Chondrocyte (in vitro differentiated cells): Measurements from ENCODE around the gene CHD9. TPM values are rescaled to one million over a fixed set of nuclear protein-coding genes. Genes with fewer than 3 reads are reported as not detected.
A peak's percentile ranks its signal among the peaks of the same experiment; 100 is the strongest.

Source experiments
- DNase-seq: peaks from one replicate; pipeline ENCODE4 v3.0.0; 2021; ENCODE audit warnings: mixed read lengths, low spot score
- H3K27ac Mint-ChIP-seq: one replicate; pipeline ENCODE4 v1.8.0; 2021; ENCODE audit warnings: mild to moderate bottlenecking, moderate library complexity, mixed read lengths; ENCODE audit not compliant: unreplicated experiment
- H3K27me3 Mint-ChIP-seq: 2 replicates; pipeline ENCODE4 v1.8.0; 2021; ENCODE audit warnings: low read depth, mixed read lengths
- H3K36me3 Mint-ChIP-seq: 2 replicates; pipeline ENCODE4 v1.8.0; 2021; ENCODE audit warnings: low read depth, mixed read lengths
- H3K4me1 Mint-ChIP-seq: 2 replicates; pipeline ENCODE4 v1.8.0; 2021; ENCODE audit warnings: low read depth, mild to moderate bottlenecking, mixed read lengths
- H3K4me3 Mint-ChIP-seq: one replicate; pipeline ENCODE4 v1.8.0; 2021; ENCODE audit warnings: mild to moderate bottlenecking, moderate library complexity, mixed read lengths; ENCODE audit not compliant: unreplicated experiment
- H3K9me3 Mint-ChIP-seq: 2 replicates; pipeline ENCODE4 v1.8.0; 2021; ENCODE audit warnings: low read depth, mixed read lengths
- total RNA-seq: library from RNA; stranded (reverse); gene quantifications from 3 replicates; pipeline ENCODE4 v1.2.1, GENCODE V29; 2021
- TF ChIP-seq, protein P1 (sequence below): fragments of 200-600 bp; sonication (generic); IDR thresholded peaks from 2 replicates; pipeline ENCODE4 v1.5.0; 2021; ENCODE audit warnings: antibody characterized with exemption, mild to moderate bottlenecking, moderate library complexity

Gene CHD9
- total RNA-seq, 1 donor from 2014 or later, result 72.7 TPM

- H3K27ac Mint-ChIP-seq, result peak overlapping the region; percentile 49
- TF ChIP-seq, protein P1, sequence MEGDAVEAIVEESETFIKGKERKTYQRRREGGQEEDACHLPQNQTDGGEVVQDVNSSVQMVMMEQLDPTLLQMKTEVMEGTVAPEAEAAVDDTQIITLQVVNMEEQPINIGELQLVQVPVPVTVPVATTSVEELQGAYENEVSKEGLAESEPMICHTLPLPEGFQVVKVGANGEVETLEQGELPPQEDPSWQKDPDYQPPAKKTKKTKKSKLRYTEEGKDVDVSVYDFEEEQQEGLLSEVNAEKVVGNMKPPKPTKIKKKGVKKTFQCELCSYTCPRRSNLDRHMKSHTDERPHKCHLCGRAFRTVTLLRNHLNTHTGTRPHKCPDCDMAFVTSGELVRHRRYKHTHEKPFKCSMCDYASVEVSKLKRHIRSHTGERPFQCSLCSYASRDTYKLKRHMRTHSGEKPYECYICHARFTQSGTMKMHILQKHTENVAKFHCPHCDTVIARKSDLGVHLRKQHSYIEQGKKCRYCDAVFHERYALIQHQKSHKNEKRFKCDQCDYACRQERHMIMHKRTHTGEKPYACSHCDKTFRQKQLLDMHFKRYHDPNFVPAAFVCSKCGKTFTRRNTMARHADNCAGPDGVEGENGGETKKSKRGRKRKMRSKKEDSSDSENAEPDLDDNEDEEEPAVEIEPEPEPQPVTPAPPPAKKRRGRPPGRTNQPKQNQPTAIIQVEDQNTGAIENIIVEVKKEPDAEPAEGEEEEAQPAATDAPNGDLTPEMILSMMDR, result no peak
- no peak for DNase-seq
- no peak overlapping the region for H3K4me3 Mint-ChIP-seq
- H3K27me3 Mint-ChIP-seq, result no peaks in the 10 kb centered on the region
- H3K4me1 Mint-ChIP-seq, result peaks cover 97% of the 10 kb centered on the region
- H3K36me3 Mint-ChIP-seq, result no peaks in the 10 kb centered on the region
- H3K9me3 Mint-ChIP-seq, result no peaks in the 10 kb centered on the region
Measured at GRCh38 chr16:53082509-53082908, 27.7 kb downstream of the CHD9 start.

DNA sequence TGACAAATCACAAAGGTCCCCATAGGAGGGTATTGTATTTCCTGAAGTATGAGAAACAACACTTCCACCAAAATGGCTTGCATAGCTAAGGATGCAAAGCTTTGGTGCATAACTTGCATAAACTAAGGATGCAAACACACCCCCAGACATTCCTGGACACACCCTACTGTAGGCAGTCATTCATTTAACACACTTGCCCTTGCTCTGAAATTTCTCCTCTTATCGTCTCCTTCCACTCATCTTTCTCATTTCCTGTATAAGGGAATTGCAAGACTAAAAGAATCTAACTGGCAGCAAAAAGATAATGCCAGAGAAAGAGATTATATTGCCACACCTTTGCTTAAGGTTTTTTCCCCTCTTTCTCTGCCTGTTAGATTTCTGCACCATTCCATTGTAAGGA lies 28.3 kb downstream of the CHD9 start:
- Mint-ChIP-seq H3K27ac (peak overlapping the region; percentile 49), H3K36me3 (no peaks in the 10 kb centered on the region), H3K27me3 (no peaks in the 10 kb centered on the region), H3K4me1 (peaks cover 92% of the 10 kb centered on the region), H3K4me3 (no peak overlapping the region), H3K9me3 (no peaks in the 10 kb centered on the region)
- TF ChIP-seq, protein P1, result no peak
- no peak for DNase-seq

GRCh38 chr16:53084141-53084541 lies 29.4 kb downstream of the CHD9 start:
- Mint-ChIP-seq H3K9me3 (no peaks in the 10 kb centered on the region), H3K27ac (no peak overlapping the region), H3K4me3 (no peak overlapping the region), H3K36me3 (no peaks in the 10 kb centered on the region), H3K4me1 (peaks cover 83% of the 10 kb centered on the region), H3K27me3 (no peaks in the 10 kb centered on the region)
- TF ChIP-seq, protein P1, result no peak
- no peak for DNase-seq

- Mint-ChIP-seq H3K4me3 (no peak overlapping the region), H3K4me1 (peaks cover 83% of the 10 kb centered on the region), H3K27ac (peak overlapping the region; percentile 72), H3K27me3 (no peaks in the 10 kb centered on the region), H3K9me3 (no peaks in the 10 kb centered on the region), H3K36me3 (no peaks in the 10 kb centered on the region)
- no peak for DNase-seq
- TF ChIP-seq, protein P1, result no peak
Measured at GRCh38 chr16:53084746-53085334, 30.0 kb downstream of the CHD9 start.

DNA sequence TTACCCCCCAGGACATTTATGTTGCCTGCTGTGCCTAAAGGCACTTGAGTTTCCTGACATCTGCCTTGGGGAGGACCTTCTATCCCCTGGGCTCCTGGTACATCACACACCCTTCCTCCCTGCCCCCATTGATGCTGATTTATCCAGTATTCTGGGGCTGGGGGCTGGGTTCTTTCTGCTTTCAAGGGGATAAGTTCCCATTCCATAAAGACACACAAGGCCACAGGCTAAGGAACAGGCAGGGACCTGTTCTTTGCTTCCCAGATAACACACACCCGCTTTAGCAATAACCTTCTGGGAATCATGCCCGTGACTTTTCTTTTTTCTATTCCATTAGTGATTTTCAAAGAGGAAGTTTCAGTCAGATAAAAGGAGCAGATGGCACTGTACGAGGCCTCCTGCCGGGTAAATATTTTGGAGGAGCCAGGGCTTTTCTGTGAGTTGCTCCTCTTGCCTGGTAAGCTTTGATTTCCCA lies 30.6 kb downstream of the CHD9 start:
- no peak for DNase-seq
- Mint-ChIP-seq H3K27ac (peak overlapping the region; percentile 72), H3K4me3 (peak overlapping the region; percentile 20), H3K27me3 (no peaks in the 10 kb centered on the region), H3K36me3 (no peaks in the 10 kb centered on the region), H3K9me3 (no peaks in the 10 kb centered on the region), H3K4me1 (peaks cover 83% of the 10 kb centered on the region)
- TF ChIP-seq, protein P1, result peak; percentile 7
